Esophagus squamous epithelium (tissue), 5 donors: ENCODE data around the gene IP6K2. TPM values are rescaled to one million over a fixed set of nuclear protein-coding genes. Genes with fewer than 3 reads are reported as not detected.

Source experiments
- DNase-seq: peaks from one replicate; lab custom pipeline; 2025; lab: John Stamatoyannopoulos, UW
- H3K27ac ChIP-seq, 4 donors: fragments of 200-600 bp; sonication (generic); one replicate each; pipeline ENCODE4 v1.5.1; 2016 to 2019; ENCODE audit warnings: mild to moderate bottlenecking in 1 of 4
- H3K27me3 ChIP-seq, 4 donors: fragments of 200-600 bp; sonication (generic); 1 replicate in 3 of 4; 2 replicates in 1 of 4; pipeline versions ENCODE4 v1.5.1 to v1.6.0; 2017 to 2021; ENCODE audit warnings: antibody characterized with exemption in 1 of 4
- H3K36me3 ChIP-seq, 3 donors: fragments of 200-600 bp; sonication (generic); one replicate each; pipeline ENCODE4 v1.5.1; 2016 to 2019
- H3K4me1 ChIP-seq, 3 donors: fragments of 200-600 bp; sonication (generic); one replicate each; pipeline ENCODE4 v1.5.1; 2017 to 2019
- H3K4me3 ChIP-seq, 4 donors: fragments of 200-600 bp; sonication (generic); 1 replicate in 3 of 4; 2 replicates in 1 of 4; pipeline ENCODE4 v1.5.1; 2016 to 2019; ENCODE audit warnings: mild to moderate bottlenecking in 2 of 4, moderate library complexity in 1 of 4
- H3K9me3 ChIP-seq, 3 donors: fragments of 200-600 bp; sonication (generic); one replicate each; pipeline ENCODE4 v1.5.1; 2016 to 2019
- POLR2A ChIP-seq, 4 donors: fragments of 450-650 bp; IDR thresholded peaks; one replicate each; pipeline ENCODE4 v1.6.1; 2017; ENCODE audit warnings: antibody characterized with exemption in 4 of 4, mild to moderate bottlenecking in 4 of 4, moderate library complexity in 3 of 4
- WGBS, 2 donors: methylation state at CpG; one replicate each; pipeline ENCODE4 v1.1.5; 2018; 5-methylcytosine and 5-hydroxymethylcytosine counted together
- intact Hi-C: fragments of 100-400 bp; cut with DNase I; formaldehyde crosslinking; loops from one replicate; pipeline ENCODE4 v1.15.0; 2022
- total RNA-seq, 4 donors: library from RNA; depleted of rRNA; stranded (reverse); fragments of >200 nt; gene quantifications; one replicate each; pipeline ENCODE4 v1.1.0, GENCODE V29; 2016
- TF ChIP-seq, protein P1 (sequence below), 6 experiments: fragments of 450-650 bp in 4 of 6; fragments of 200-600 bp in 2 of 6; sonication (generic) in 2 of 6; IDR thresholded peaks; one replicate each; pipeline ENCODE4 v1.5.1; 2016 to 2019; ENCODE audit warnings: antibody characterized with exemption in 6 of 6, mild to moderate bottlenecking in 4 of 6, moderate library complexity in 4 of 6
- donor health status: DM: yes; HTN: yes; CAD: no.

IP6K2 gene
- total RNA-seq, 4 donors from 2014 or later = 52.1 to 94.6 (median 67.9) TPM

DNA sequence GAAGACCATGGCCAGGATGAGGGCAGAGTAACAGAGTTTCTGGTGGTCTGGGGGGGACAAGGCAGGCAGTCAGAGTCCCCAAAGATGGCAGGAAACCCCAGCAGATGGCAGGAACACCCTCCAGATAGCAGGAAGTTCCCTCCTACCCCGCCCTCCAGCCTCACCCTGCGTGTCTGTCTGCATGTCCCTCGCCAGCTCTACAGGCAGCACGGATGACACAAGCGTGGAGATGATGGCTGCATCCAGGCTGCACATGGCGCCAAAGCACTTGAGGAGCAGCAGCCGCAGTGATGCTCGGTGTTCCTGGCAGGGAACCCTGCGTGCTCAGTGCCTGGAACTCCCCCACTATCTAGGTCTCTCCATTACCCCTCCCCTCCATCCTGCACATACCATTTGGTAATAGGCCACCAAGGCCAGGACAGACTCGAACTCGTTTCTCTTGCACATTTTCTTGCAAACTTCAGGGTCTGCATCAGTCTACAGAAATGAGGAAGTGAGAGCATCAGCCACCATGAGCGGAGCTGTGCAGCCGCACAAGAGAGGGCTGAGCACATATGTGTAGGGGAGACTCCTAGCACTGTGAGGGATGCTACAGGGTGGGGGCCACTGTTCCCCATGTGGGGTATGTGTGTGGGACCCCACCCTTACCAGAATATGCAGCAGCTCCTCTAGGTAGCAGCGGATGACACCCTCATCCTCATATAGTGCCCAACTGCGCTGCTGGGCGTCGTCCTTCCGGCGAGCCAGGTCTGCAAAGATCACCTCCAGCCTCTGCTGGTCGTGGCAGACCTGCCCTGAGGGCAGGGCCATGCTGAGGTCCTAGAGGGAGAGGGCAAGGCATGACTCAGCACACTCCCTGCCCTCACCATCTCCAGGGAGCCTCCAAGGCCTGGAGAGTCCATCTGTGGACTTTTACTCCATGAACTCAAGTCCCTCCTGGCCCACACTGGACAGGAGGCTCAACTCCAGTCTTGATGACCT, 37.3 kb downstream of the IP6K2 start:
- no peak for DNase-seq
- Histone ChIP-seq H3K9me3 (no peaks in the 10 kb centered on the region), H3K36me3 (peaks cover 0 to 75% (median 29%) of the 10 kb centered on the region in 3 donors), H3K27ac (no peak overlapping the region), H3K4me1 (peaks cover 15 to 18% (median 16%) of the 10 kb centered on the region in 3 donors), H3K27me3 (no peaks in the 10 kb centered on the region), H3K4me3 (no peak overlapping the region)
- intact Hi-C loops = no loop called here
- no peak for TF ChIP-seq POLR2A (IDR thresholded peaks at IDR 0.05)
- TF ChIP-seq, protein P1, sequence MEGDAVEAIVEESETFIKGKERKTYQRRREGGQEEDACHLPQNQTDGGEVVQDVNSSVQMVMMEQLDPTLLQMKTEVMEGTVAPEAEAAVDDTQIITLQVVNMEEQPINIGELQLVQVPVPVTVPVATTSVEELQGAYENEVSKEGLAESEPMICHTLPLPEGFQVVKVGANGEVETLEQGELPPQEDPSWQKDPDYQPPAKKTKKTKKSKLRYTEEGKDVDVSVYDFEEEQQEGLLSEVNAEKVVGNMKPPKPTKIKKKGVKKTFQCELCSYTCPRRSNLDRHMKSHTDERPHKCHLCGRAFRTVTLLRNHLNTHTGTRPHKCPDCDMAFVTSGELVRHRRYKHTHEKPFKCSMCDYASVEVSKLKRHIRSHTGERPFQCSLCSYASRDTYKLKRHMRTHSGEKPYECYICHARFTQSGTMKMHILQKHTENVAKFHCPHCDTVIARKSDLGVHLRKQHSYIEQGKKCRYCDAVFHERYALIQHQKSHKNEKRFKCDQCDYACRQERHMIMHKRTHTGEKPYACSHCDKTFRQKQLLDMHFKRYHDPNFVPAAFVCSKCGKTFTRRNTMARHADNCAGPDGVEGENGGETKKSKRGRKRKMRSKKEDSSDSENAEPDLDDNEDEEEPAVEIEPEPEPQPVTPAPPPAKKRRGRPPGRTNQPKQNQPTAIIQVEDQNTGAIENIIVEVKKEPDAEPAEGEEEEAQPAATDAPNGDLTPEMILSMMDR (IDR thresholded peaks at IDR 0.05) = no peak
- WGBS, 2 donors = 87 to 90% methylated on average over 14 to 19 of the region's 20 CpGs

DNA sequence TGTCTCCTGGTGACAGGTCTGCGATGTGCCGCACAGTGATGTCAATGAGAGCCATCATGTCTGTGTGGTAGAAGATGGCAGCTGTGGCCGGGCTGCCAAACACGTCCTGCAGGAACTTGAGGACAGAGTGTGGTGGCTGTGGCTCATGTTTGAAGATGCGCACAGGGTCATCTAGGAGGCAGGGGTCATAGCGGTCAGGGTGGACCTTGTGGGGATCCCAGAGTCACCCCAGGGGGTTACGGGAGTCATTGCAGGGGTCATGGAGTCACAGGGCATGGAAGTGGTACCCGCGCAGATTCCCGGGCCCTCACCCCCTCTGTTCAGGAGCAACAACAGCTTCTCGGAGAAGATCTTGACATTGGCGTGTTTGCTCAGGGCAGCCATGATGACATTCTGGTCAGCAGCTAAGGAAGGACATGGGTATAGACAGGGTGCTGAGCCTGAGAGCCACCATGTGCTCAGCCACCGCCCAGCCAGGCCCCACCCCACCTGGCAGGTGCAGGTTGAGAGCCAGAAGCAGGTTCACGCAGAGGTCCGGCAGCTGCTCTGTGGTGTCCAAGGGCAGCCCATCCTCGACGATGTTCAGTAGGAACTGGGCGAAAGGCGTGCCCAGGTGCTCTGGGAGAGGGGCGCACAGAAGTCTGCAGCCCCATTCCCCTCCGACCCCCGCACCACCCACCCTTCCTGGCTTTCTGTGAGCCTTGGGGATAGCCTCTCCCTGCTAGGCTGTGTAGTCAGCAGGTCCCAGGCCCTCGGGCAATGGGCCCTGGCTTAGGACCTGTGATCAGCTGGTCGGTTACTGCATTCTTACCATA, 38.2 kb downstream of the IP6K2 start:
- peaks cover 7 to 9% (median 7%) of the 10 kb centered on the region in 3 donors for H3K4me1 ChIP-seq
- 99 to 100% methylated on average over 6 to 11 of the region's 24 CpGs for WGBS, 2 donors
- peaks cover 0 to 75% (median 29%) of the 10 kb centered on the region in 3 donors for H3K36me3 ChIP-seq
- H3K9me3 ChIP-seq = no peaks in the 10 kb centered on the region
- TF ChIP-seq, protein P1 (IDR thresholded peaks at IDR 0.05) = no peak
- TF ChIP-seq POLR2A (IDR thresholded peaks at IDR 0.05) = no peak
- DNase-seq = no peak
- H3K27ac ChIP-seq = no peak overlapping the region
- H3K27me3 ChIP-seq = no peaks in the 10 kb centered on the region
- intact Hi-C loops = no loop called here
- H3K4me3 ChIP-seq = no peak overlapping the region

DNA sequence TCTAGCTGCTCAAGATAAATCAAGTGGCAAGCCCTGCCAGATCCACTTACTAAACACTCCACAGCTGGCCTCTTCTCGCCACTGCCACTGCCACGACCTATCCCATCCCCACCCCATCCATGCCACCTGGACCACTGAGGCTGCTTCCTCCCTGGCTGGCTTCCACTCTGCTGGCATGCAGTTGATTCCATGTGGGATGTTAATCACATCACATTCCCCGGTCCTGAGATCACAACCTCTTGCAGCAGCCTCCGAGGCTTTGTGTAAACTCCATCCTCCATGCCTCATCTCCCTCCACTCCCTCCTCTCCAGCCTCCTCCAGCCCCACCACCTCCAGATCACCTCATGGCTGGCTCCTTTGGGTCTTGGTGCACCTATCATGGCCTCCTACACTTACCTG, 39.0 kb downstream of the IP6K2 start:
- no peaks in the 10 kb centered on the region for H3K9me3 ChIP-seq
- peaks cover 0 to 75% (median 29%) of the 10 kb centered on the region in 3 donors for H3K36me3 ChIP-seq
- H3K4me1 ChIP-seq = peaks cover 0 to 1% (median under 1%) of the 10 kb centered on the region in 3 donors
- H3K27me3 ChIP-seq = no peaks in the 10 kb centered on the region
- no peak for TF ChIP-seq POLR2A (IDR thresholded peaks at IDR 0.05)
- TF ChIP-seq, protein P1 (IDR thresholded peaks at IDR 0.05) = no peak
- H3K4me3 ChIP-seq = no peak overlapping the region
- 74% methylated on average over 4 of the region's 4 CpGs for WGBS, 2 donors
- DNase-seq = no peak
- H3K27ac ChIP-seq = no peak overlapping the region
- intact Hi-C loops = no loop called here

DNA sequence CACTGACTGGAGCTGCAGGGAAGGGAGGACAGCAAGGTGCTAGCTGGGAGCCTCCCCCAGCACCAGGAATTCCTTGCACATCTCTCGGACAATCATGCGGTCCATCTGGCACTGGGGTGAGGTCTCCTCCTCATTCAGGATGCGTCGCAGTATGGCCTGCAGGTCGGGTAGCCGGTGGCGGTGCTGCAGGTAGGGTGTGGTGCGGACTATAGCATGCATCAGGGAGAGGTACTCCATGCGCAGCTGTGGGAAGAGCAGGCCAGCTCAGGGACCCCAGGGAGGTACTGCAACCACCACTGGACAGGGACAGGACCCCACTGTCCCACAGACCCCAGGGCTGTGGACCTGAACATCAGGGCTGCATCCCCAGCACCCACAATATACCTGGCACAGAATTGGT, 42.5 kb downstream of the IP6K2 start:
- WGBS, 2 donors = 90% methylated on average over 6 of the region's 9 CpGs; no CpG with 5 or more reads in 1 of the 2 donors
- Histone ChIP-seq H3K9me3 (no peaks in the 10 kb centered on the region), H3K27ac (no peak overlapping the region), H3K4me3 (no peak overlapping the region), H3K27me3 (no peaks in the 10 kb centered on the region), H3K4me1 (no peaks in the 10 kb centered on the region), H3K36me3 (peaks cover 0 to 40% (median 7%) of the 10 kb centered on the region in 3 donors)
- intact Hi-C loops = no loop called here
- no peak for DNase-seq
- TF ChIP-seq, protein P1 (IDR thresholded peaks at IDR 0.05) = no peak
- TF ChIP-seq POLR2A (IDR thresholded peaks at IDR 0.05) = no peak
